ENCODE results near the gene CORO1C.
"Not testable (repeated sequence)": the region's sequence is repeated elsewhere in the genome, so short reads cannot be mapped to it uniquely, and the experiment has no call there.

Gene CORO1C

GRCh38 chr12:108633081-108633533 is 98.2 kb downstream of the CORO1C start:
- DNase-seq (ENCODE audit: low read depth): no peak

GRCh38 chr12:108631261-108631660 is 100.1 kb downstream of the CORO1C start:
- DNase-seq (ENCODE audit: low read depth): not testable (repeated sequence)

- DNase-seq (ENCODE audit: low read depth): no peak
Observed at GRCh38 chr12:108630481-108631207, 100.7 kb downstream of the CORO1C start.

GRCh38 chr12:108629824-108630476 is 101.4 kb downstream of the CORO1C start:
- no peak for DNase-seq (ENCODE audit: low read depth)

GRCh38 chr12:108629151-108629550 is 102.2 kb downstream of the CORO1C start:
- DNase-seq (ENCODE audit: low read depth): no peak

GRCh38 chr12:108627134-108627920 is 104.0 kb downstream of the CORO1C start:
- no peak for DNase-seq (ENCODE audit: low read depth)

- DNase-seq (ENCODE audit: low read depth): no peak
Observed at GRCh38 chr12:108625228-108625627, 106.1 kb downstream of the CORO1C start.

GRCh38 chr12:108623577-108623976 is 107.7 kb downstream of the CORO1C start:
- no peak for DNase-seq (ENCODE audit: low read depth)

GRCh38 chr12:108622921-108623514 is 108.3 kb downstream of the CORO1C start:
- DNase-seq (ENCODE audit: low read depth): no peak

- DNase-seq (ENCODE audit: low read depth): no peak
Observed at GRCh38 chr12:108622421-108622820, 108.9 kb downstream of the CORO1C start.

- DNase-seq (ENCODE audit: low read depth): no peak
Observed at GRCh38 chr12:108621161-108621560, 110.2 kb downstream of the CORO1C start.

- no peak for DNase-seq (ENCODE audit: low read depth)
Observed at GRCh38 chr12:108620236-108620879, 111.0 kb downstream of the CORO1C start.

- DNase-seq (ENCODE audit: low read depth): no peak
Observed at GRCh38 chr12:108619369-108620160, 111.8 kb downstream of the CORO1C start.

- not testable (repeated sequence) for DNase-seq (ENCODE audit: low read depth)
Observed at GRCh38 chr12:108618953-108619274, 112.4 kb downstream of the CORO1C start.

GRCh38 chr12:108618079-108618952 is 113.0 kb downstream of the CORO1C start:
- DNase-seq (ENCODE audit: low read depth): peak; percentile 57

GRCh38 chr12:108616941-108617858 is 114.1 kb downstream of the CORO1C start:
- DNase-seq (ENCODE audit: low read depth): peak; percentile 47

GRCh38 chr12:108616359-108616758 is 115.0 kb downstream of the CORO1C start:
- DNase-seq (ENCODE audit: low read depth): no peak

GRCh38 chr12:108615918-108616317 is 115.4 kb downstream of the CORO1C start:
- no peak for DNase-seq (ENCODE audit: low read depth)

- no peak for DNase-seq (ENCODE audit: low read depth)
Observed at GRCh38 chr12:108614639-108615038, 116.7 kb downstream of the CORO1C start.
